ENCODE measurements around the gene ETS1.
A peak's percentile ranks its signal among the peaks of the same experiment; 100 is the strongest.

Gene ETS1

DNA sequence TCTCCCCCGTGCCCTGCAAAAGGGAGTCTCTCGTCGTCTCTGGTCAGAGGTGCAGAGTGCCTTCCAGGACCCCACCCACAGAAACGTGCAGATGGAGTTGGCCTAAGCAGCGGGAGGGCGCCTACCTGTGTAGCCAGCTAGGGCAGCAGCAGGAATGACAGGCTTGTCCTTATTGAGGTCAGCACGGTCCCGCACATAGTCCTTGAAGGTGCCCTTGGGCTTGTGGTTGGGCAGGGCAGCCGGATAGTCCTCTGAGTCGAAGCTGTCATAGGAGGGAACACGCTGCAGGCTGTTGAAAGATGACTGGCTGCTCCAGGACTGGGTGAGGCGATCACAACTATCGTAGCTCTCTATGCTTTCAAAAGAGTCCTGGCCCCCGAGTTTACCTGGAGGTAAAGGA is 107.3 kb downstream of the ETS1 start:
- TF ChIP-seq, protein P1, sequence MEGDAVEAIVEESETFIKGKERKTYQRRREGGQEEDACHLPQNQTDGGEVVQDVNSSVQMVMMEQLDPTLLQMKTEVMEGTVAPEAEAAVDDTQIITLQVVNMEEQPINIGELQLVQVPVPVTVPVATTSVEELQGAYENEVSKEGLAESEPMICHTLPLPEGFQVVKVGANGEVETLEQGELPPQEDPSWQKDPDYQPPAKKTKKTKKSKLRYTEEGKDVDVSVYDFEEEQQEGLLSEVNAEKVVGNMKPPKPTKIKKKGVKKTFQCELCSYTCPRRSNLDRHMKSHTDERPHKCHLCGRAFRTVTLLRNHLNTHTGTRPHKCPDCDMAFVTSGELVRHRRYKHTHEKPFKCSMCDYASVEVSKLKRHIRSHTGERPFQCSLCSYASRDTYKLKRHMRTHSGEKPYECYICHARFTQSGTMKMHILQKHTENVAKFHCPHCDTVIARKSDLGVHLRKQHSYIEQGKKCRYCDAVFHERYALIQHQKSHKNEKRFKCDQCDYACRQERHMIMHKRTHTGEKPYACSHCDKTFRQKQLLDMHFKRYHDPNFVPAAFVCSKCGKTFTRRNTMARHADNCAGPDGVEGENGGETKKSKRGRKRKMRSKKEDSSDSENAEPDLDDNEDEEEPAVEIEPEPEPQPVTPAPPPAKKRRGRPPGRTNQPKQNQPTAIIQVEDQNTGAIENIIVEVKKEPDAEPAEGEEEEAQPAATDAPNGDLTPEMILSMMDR (IDR thresholded peaks at IDR 0.05; ENCODE audit: low read length, missing control alignments) = no peak
- no peak overlapping the region for H3K4me3 ChIP-seq (replicated peaks; ENCODE audit: low read depth, low read length)
- DNase-seq (ENCODE audit: low read depth) = no peak

GRCh38 chr11:128479144-128479543 is 108.2 kb downstream of the ETS1 start:
- no peak overlapping the region for H3K4me3 ChIP-seq (replicated peaks; ENCODE audit: low read depth, low read length)
- no peak for DNase-seq (ENCODE audit: low read depth)

GRCh38 chr11:128478305-128478704 is 109.1 kb downstream of the ETS1 start:
- DNase-seq (ENCODE audit: low read depth) = no peak
- TF ChIP-seq, protein P1 (IDR thresholded peaks at IDR 0.05; ENCODE audit: low read length, missing control alignments) = no peak
- no peak overlapping the region for H3K4me3 ChIP-seq (replicated peaks; ENCODE audit: low read depth, low read length)

More at GRCh38 chr11:128479144-128479543, 108.2 kb downstream of the ETS1 start:
- TF ChIP-seq, protein P1 (IDR thresholded peaks at IDR 0.05; ENCODE audit: low read length, missing control alignments) = no peak

DNA sequence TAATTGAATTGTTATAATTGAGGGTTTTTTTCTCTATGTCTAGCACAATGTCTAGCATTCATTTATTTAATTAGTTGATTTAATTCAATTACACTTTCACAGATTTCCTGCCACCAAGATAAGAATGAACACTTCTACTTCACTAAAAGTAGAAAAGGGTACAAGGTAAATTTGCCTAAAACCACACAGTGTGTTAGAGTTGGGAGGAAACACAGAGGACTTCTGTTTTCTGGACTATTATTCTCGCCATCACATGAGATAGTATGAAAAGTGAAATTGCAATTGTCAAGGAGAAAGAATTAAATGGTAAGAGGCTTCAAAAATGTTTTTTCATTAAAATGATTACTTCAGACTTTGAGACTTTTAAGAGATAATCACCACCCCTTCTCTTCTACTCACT is 109.5 kb downstream of the ETS1 start:
- TF ChIP-seq, protein P1 (IDR thresholded peaks at IDR 0.05; ENCODE audit: low read length, missing control alignments) = no peak
- DNase-seq (ENCODE audit: low read depth) = no peak
- no peak overlapping the region for H3K4me3 ChIP-seq (replicated peaks; ENCODE audit: low read depth, low read length)

GRCh38 chr11:128477278-128477677 is 110.1 kb downstream of the ETS1 start:
- no peak overlapping the region for H3K4me3 ChIP-seq (replicated peaks; ENCODE audit: low read depth, low read length)
- no peak for DNase-seq (ENCODE audit: low read depth)

DNA sequence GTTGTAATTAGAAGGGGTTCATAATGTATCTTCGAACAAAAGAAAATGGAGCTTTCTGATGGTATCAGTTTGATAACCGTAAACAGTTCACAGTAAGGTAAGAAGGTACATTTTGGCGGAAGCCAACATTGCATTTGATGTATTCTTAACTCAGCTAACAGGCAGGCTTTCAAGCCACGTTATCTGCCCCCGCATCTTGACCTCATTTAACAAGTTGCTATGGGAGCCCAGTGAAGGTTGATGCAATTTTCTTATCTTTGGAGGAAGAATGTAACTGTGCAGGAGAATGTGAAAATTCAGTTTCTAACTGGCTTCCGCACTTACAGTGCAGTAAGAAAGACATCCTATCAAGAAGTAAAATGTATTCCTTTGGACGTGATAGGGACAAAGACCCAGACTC is 110.6 kb downstream of the ETS1 start:
- TF ChIP-seq, protein P1 (IDR thresholded peaks at IDR 0.05; ENCODE audit: low read length, missing control alignments) = no peak
- no peak overlapping the region for H3K4me3 ChIP-seq (replicated peaks; ENCODE audit: low read depth, low read length)
- peak; percentile 83 for DNase-seq (ENCODE audit: low read depth)

More at GRCh38 chr11:128477278-128477677, 110.1 kb downstream of the ETS1 start:
- TF ChIP-seq, protein P1 (IDR thresholded peaks at IDR 0.05; ENCODE audit: low read length, missing control alignments) = no peak

GRCh38 chr11:128476049-128476448 is 111.3 kb downstream of the ETS1 start:
- no peak overlapping the region for H3K4me3 ChIP-seq (replicated peaks; ENCODE audit: low read depth, low read length)
- DNase-seq (ENCODE audit: low read depth) = no peak
- TF ChIP-seq, protein P1 (IDR thresholded peaks at IDR 0.05; ENCODE audit: low read length, missing control alignments) = no peak

Measured in fibroblast of pulmonary artery (primary cell).